ENCODE measurements around the gene NPAS4. TPM values are rescaled to one million over a fixed set of nuclear protein-coding genes. Genes with fewer than 3 reads are reported as not detected.
A peak's percentile ranks its signal among the peaks of the same experiment; 100 is the strongest.

Gene NPAS4
- total and polyA plus RNA-seq, 2 of the 13 experiments (the other 11 are each of a cell fraction or from before 2014, with no cell fraction given): not detected

DNA sequence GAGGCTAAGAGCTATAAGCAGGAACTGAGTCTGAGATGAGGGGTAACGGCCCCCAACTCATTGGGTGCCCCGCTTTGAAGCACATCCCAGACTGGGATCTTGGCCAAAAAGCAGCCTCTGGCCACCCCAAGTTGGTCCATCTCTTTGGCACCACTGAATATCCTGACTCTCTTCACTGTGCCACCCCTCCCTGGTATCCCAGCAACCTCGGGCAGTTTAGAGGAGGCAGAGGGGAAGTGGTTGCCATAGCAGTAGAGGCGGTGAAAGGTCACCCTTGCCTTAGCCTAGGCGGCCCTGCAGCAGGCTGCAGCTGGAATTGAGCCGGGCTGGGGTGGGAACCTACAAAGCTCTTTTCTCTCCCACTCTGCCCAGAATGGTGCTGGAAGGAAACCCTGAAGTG lies 46.9 kb downstream of the NPAS4 start (continued):
- TF ChIP-seq, protein P1, sequence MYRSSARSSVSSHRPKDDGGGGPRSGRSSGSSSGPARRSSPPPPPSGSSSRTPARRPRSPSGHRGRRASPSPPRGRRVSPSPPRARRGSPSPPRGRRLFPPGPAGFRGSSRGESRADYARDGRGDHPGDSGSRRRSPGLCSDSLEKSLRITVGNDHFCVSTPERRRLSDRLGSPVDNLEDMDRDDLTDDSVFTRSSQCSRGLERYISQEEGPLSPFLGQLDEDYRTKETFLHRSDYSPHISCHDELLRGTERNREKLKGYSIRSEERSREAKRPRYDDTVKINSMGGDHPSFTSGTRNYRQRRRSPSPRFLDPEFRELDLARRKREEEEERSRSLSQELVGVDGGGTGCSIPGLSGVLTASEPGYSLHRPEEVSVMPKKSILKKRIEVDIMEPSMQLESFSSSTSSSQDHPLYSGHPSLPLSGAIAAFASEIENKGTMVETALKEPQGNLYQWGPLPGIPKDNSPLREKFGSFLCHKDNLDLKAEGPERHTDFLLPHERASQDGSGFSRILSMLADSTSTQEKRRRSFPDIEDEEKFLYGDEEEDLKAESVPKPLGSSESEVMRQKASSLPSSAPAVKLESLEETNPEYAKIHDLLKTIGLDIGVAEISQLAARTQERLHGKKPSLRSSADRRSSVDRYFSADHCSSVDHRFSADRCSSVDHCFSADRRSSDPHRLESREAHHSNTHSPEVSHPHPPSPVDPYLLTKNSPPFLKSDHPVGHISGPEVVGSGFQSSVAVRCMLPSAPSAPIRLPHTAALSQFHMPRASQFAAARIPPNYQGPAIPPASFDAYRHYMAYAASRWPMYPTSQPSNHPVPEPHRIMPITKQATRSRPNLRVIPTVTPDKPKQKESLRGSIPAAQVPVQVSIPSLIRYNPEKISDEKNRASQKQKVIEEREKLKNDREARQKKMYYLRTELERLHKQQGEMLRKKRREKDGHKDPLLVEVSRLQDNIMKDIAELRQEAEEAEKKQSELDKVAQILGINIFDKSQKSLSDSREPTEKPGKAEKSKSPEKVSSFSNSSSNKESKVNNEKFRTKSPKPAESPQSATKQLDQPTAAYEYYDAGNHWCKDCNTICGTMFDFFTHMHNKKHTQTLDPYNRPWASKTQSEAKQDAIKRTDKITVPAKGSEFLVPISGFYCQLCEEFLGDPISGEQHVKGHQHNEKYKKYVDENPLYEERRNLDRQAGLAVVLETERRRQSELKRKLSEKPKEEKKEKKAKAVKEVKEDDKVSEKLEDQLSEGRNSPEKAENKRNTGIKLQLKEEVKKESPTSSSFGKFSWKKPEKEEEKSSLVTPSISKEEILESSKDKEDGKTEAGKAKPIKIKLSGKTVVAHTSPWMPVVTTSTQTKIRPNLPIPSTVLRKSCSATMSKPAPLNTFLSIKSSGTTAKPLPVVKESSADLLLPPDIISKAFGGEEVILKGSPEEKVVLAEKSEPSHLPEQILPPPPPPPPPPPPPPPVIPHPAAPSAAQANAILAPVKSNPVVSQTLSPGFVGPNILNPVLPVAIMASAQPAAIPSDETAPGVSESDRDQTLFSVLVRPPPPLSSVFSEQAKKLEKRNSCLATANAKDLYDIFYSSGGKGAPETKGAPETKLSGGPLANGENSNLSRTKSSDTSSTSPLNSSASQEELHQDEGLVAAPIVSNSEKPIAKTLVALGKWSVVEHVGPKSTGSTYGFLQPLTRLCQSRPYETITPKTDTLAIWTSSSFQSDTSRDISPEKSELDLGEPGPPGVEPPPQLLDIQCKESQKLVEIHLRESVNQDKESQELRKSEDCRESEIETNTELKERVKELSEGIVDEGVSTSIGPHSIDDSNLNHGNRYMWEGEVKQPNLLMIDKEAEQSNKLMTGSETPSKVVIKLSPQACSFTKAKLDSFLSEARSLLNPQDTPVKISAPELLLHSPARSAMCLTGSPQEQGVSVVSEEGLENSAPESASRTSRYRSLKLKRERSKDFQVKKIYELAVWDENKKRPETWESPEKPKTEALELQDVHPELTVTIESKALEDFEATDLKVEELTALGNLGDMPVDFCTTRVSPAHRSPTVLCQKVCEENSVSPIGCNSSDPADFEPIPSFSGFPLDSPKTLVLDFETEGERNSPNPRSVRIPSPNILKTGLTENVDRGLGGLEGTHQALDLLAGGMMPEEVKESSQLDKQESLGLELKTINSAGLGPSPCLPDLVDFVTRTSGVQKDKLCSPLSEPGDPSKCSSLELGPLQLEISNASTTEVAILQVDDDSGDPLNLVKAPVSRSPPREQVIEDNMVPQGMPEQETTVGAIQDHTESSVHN (CRISPR knock-in tag; IDR thresholded peaks at IDR 0.05): no peak
- TF ChIP-seq MXI1 (IDR thresholded peaks at IDR 0.05; ENCODE audit: borderline replicate concordance, low read depth, low read length) (peak; percentile 54; the same call in 1 of the 3 replicates), GFI1 (CRISPR knock-in tag; IDR thresholded peaks at IDR 0.05; ENCODE audit: borderline replicate concordance) (no peak), ZNF572 (CRISPR knock-in tag; IDR thresholded peaks at IDR 0.05) (no peak), RAD51 (IDR thresholded peaks at IDR 0.05; ENCODE audit: borderline replicate concordance) (no peak), RFX1 (IDR thresholded peaks at IDR 0.05) (peak; percentile 77), ZNF12 (CRISPR knock-in tag; IDR thresholded peaks at IDR 0.05) (no peak), RXRA (CRISPR knock-in tag; IDR thresholded peaks at IDR 0.05) (peak; percentile 40; the same call in 1 of the 2 replicates), PPARG (CRISPR knock-in tag; conservative IDR thresholded peaks at IDR 0.05) (peak; percentile 87)
- TF ChIP-seq, protein P2, sequence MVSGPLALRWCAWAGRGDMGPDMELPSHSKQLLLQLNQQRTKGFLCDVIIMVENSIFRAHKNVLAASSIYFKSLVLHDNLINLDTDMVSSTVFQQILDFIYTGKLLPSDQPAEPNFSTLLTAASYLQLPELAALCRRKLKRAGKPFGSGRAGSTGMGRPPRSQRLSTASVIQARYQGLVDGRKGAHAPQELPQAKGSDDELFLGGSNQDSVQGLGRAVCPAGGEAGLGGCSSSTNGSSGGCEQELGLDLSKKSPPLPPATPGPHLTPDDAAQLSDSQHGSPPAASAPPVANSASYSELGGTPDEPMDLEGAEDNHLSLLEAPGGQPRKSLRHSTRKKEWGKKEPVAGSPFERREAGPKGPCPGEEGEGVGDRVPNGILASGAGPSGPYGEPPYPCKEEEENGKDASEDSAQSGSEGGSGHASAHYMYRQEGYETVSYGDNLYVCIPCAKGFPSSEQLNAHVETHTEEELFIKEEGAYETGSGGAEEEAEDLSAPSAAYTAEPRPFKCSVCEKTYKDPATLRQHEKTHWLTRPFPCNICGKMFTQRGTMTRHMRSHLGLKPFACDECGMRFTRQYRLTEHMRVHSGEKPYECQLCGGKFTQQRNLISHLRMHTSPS (CRISPR knock-in tag; IDR thresholded peaks at IDR 0.05; ENCODE audit: low read depth): no peak
- TF ChIP-seq, protein P3, sequence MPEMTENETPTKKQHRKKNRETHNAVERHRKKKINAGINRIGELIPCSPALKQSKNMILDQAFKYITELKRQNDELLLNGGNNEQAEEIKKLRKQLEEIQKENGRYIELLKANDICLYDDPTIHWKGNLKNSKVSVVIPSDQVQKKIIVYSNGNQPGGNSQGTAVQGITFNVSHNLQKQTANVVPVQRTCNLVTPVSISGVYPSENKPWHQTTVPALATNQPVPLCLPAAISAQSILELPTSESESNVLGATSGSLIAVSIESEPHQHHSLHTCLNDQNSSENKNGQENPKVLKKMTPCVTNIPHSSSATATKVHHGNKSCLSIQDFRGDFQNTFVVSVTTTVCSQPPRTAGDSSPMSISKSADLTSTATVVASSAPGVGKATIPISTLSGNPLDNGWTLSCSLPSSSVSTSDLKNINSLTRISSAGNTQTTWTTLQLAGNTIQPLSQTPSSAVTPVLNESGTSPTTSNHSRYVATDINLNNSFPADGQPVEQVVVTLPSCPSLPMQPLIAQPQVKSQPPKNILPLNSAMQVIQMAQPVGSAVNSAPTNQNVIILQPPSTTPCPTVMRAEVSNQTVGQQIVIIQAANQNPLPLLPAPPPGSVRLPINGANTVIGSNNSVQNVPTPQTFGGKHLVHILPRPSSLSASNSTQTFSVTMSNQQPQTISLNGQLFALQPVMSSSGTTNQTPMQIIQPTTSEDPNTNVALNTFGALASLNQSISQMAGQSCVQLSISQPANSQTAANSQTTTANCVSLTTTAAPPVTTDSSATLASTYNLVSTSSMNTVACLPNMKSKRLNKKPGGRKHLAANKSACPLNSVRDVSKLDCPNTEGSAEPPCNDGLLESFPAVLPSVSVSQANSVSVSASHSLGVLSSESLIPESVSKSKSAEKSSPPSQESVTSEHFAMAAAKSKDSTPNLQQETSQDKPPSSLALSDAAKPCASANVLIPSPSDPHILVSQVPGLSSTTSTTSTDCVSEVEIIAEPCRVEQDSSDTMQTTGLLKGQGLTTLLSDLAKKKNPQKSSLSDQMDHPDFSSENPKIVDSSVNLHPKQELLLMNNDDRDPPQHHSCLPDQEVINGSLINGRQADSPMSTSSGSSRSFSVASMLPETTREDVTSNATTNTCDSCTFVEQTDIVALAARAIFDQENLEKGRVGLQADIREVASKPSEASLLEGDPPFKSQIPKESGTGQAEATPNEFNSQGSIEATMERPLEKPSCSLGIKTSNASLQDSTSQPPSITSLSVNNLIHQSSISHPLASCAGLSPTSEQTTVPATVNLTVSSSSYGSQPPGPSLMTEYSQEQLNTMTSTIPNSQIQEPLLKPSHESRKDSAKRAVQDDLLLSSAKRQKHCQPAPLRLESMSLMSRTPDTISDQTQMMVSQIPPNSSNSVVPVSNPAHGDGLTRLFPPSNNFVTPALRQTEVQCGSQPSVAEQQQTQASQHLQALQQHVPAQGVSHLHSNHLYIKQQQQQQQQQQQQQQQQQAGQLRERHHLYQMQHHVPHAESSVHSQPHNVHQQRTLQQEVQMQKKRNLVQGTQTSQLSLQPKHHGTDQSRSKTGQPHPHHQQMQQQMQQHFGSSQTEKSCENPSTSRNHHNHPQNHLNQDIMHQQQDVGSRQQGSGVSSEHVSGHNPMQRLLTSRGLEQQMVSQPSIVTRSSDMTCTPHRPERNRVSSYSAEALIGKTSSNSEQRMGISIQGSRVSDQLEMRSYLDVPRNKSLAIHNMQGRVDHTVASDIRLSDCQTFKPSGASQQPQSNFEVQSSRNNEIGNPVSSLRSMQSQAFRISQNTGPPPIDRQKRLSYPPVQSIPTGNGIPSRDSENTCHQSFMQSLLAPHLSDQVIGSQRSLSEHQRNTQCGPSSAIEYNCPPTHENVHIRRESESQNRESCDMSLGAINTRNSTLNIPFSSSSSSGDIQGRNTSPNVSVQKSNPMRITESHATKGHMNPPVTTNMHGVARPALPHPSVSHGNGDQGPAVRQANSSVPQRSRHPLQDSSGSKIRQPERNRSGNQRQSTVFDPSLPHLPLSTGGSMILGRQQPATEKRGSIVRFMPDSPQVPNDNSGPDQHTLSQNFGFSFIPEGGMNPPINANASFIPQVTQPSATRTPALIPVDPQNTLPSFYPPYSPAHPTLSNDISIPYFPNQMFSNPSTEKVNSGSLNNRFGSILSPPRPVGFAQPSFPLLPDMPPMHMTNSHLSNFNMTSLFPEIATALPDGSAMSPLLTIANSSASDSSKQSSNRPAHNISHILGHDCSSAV (CRISPR knock-in tag; IDR thresholded peaks at IDR 0.05; ENCODE audit: borderline replicate concordance): no peak

Measured in HepG2 (cell line).